SK-N-SH (cell line): ENCODE measurements around the gene GTPBP3.

ENCODE experiments used
- CTCF ChIP-seq: fragments of 200-600 bp; sonication (generic); IDR thresholded peaks from 2 replicates; pipeline ENCODE4 v1.6.1; 2017; ENCODE audit warnings: antibody characterized with exemption, mild to moderate bottlenecking, moderate library complexity
- EZH2phosphoT487 ChIP-seq: fragments of 200-600 bp; sonication (generic); IDR thresholded peaks from 2 replicates; pipeline ENCODE4 v1.6.1; 2017; ENCODE audit warnings: low read depth, mixed run types, mild to moderate bottlenecking, antibody characterized with exemption, moderate library complexity, borderline replicate concordance
- FOXJ3 ChIP-seq: sonication (generic); formaldehyde crosslinking; IDR thresholded peaks from 2 replicates; pipeline ENCODE4 v1.5.1; 2020; ENCODE audit warnings: mild to moderate bottlenecking, missing genetic modification reagents
- GATA2 ChIP-seq: sonication (generic); formaldehyde crosslinking; IDR thresholded peaks from 2 replicates; pipeline ENCODE4 v1.5.0; 2020; ENCODE audit warnings: mild to moderate bottlenecking, missing genetic modification reagents
- PBX3 ChIP-seq: IDR thresholded peaks from 2 replicates; pipeline ENCODE4; 2012
- POLR2AphosphoS5 ChIP-seq: IDR thresholded peaks from 2 replicates; pipeline ENCODE4 v1.6.1; 2012; ENCODE audit warnings: low read depth, low read length
- SIN3A ChIP-seq: IDR thresholded peaks from 2 replicates; pipeline ENCODE4 v1.6.1; 2012; ENCODE audit warnings: low read depth, mild to moderate bottlenecking, low read length, moderate library complexity, borderline replicate concordance
- TCF12 ChIP-seq: IDR thresholded peaks from 2 replicates; pipeline ENCODE4 v1.4.0; 2012
- USF1 ChIP-seq: IDR thresholded peaks from 2 replicates; pipeline ENCODE4 v1.4.0; 2012; ENCODE audit warnings: low read depth, borderline replicate concordance
- USF2 ChIP-seq: fragments of 150-350 bp; IDR thresholded peaks from 2 replicates; pipeline ENCODE4 v1.6.1; 2017; ENCODE audit warnings: antibody characterized with exemption, low read length, low read depth, borderline replicate concordance

GRCh38 chr19:17329366-17330261 is 7.7 kb upstream of the GTPBP3 start:
- TF ChIP-seq CTCF (no peak), SIN3A (no peak), POLR2AphosphoS5 (no peak), USF2 (no peak), FOXJ3 (CRISPR knock-in tag) (no peak), EZH2phosphoT487 (no peak), GATA2 (no peak), TCF12 (no peak), PBX3 (no peak), USF1 (no peak)
